Smooth muscle cell (in vitro differentiated cells): Measurements from ENCODE around the gene URB1. TPM values are rescaled to one million over a fixed set of nuclear protein-coding genes. Genes with fewer than 3 reads are reported as not detected.
A peak's percentile ranks its signal among the peaks of the same experiment; 100 is the strongest.

Source experiments
- DNase-seq: peaks from one replicate; lab custom pipeline; 2025; ENCODE audit not compliant: unreplicated experiment; lab: John Stamatoyannopoulos, UW
- H2AFZ ChIP-seq: fragments of 200-600 bp; sonication (generic); 2 replicates; pipeline ENCODE4 v1.6.0; 2016; ENCODE audit warnings: antibody characterized with exemption, low read depth, mild to moderate bottlenecking
- H3F3A ChIP-seq: fragments of 200-600 bp; sonication (generic); 2 replicates; pipeline ENCODE4 v1.6.0; 2017; ENCODE audit warnings: antibody characterized with exemption, low read depth
- H3K27ac ChIP-seq: fragments of 200-600 bp; sonication (generic); 2 replicates; pipeline ENCODE4 v1.5.1; 2016; ENCODE audit warnings: low read depth, mild to moderate bottlenecking
- H3K27me3 ChIP-seq: fragments of 200-600 bp; sonication (generic); 2 replicates; pipeline ENCODE4 v1.6.1; 2016; ENCODE audit warnings: low read depth, mild to moderate bottlenecking
- H3K36me3 ChIP-seq: fragments of 200-600 bp; sonication (generic); 2 replicates; pipeline ENCODE4 v1.5.1; 2016; ENCODE audit warnings: low read depth
- H3K4me1 ChIP-seq: fragments of 200-600 bp; sonication (generic); 2 replicates; pipeline ENCODE4 v1.5.1; 2016; ENCODE audit warnings: low read depth
- H3K4me2 ChIP-seq: fragments of 200-600 bp; sonication (generic); 2 replicates; pipeline ENCODE4 v1.6.0; 2016; ENCODE audit warnings: mild to moderate bottlenecking
- H3K4me3 ChIP-seq: fragments of 200-600 bp; sonication (generic); 2 replicates; pipeline ENCODE4 v1.5.1; 2016; ENCODE audit warnings: mild to moderate bottlenecking
- H3K79me2 ChIP-seq: fragments of 200-600 bp; sonication (generic); 2 replicates; pipeline ENCODE4 v1.6.0; 2016; ENCODE audit warnings: low read depth, mild to moderate bottlenecking
- H3K9ac ChIP-seq: fragments of 200-600 bp; sonication (generic); 2 replicates; pipeline ENCODE4 v1.6.0; 2016; ENCODE audit warnings: low read depth
- H3K9me3 ChIP-seq: fragments of 200-600 bp; sonication (generic); replicated peaks from 2 replicates; pipeline ENCODE4 v1.5.1; 2016; ENCODE audit warnings: low read depth
- H4K20me1 ChIP-seq: fragments of 200-600 bp; sonication (generic); 2 replicates; pipeline ENCODE4 v1.6.0; 2016; ENCODE audit warnings: low read depth
- WGBS: methylation state at CpG from one replicate; pipeline ENCODE4 v1.1.7; 2016; ENCODE audit warnings: low lambda C conversion rate; 5-methylcytosine and 5-hydroxymethylcytosine counted together
- polyA plus RNA-seq: library from polyadenylated mRNA; unstranded; fragments of >200 nt; fragmentation: Nextera tagmentation; extraction: Ambion mirVana; gene quantifications from 2 replicates; pipeline ENCODE4 v1.2.1, GENCODE V29; 2016
- total RNA-seq: library from RNA; depleted of rRNA; stranded (reverse); fragments of >200 nt; gene quantifications from 2 replicates; pipeline ENCODE4 v1.2.3, GENCODE V29; 2014
- TF ChIP-seq, protein P1 (sequence below): fragments of 200-600 bp; sonication (generic); IDR thresholded peaks from 2 replicates; pipeline ENCODE4 v1.5.1; 2017; ENCODE audit warnings: borderline replicate concordance, mild to moderate bottlenecking, antibody characterized with exemption; ENCODE audit not compliant: insufficient read depth, poor library complexity, severe bottlenecking

Gene URB1
- total and polyA plus RNA-seq, 2 experiments from 2014 or later = 2.8 to 6.2 TPM

DNA sequence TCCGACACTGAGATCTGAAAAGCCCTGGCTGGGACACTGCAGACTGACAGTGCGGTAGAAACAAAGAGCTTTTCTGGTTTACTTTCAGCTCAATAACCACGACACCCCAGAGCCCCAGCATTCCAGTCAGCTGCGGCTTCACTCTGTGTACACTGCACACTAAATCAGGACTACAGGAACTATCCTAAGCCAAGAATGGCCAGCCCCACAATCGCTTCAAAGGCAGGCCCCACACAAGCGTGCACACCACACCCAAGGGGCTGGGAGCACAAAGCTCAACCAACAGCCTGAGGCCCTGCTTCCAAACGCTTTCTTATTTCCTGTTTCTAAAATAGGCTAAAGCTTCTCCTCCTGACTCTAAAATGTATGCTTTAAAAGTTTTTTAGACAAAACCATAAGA, 28.4 kb downstream of the URB1 start:
- no peaks in the 10 kb centered on the region for H4K20me1 ChIP-seq
- no peaks in the 10 kb centered on the region for H3F3A ChIP-seq
- no peaks in the 10 kb centered on the region for H3K79me2 ChIP-seq
- H3K4me1 ChIP-seq = no peaks in the 10 kb centered on the region
- H2AFZ ChIP-seq = no peak overlapping the region
- H3K36me3 ChIP-seq = peaks cover 21% of the 10 kb centered on the region
- whole genome bisulfite sequencing = 88% methylated on average over 7 of the region's 7 CpGs
- H3K27ac ChIP-seq = no peak overlapping the region
- no peak overlapping the region for H3K4me2 ChIP-seq
- DNase-seq = no peak
- H3K9me3 ChIP-seq = no peaks in the 10 kb centered on the region
- TF ChIP-seq, protein P1, sequence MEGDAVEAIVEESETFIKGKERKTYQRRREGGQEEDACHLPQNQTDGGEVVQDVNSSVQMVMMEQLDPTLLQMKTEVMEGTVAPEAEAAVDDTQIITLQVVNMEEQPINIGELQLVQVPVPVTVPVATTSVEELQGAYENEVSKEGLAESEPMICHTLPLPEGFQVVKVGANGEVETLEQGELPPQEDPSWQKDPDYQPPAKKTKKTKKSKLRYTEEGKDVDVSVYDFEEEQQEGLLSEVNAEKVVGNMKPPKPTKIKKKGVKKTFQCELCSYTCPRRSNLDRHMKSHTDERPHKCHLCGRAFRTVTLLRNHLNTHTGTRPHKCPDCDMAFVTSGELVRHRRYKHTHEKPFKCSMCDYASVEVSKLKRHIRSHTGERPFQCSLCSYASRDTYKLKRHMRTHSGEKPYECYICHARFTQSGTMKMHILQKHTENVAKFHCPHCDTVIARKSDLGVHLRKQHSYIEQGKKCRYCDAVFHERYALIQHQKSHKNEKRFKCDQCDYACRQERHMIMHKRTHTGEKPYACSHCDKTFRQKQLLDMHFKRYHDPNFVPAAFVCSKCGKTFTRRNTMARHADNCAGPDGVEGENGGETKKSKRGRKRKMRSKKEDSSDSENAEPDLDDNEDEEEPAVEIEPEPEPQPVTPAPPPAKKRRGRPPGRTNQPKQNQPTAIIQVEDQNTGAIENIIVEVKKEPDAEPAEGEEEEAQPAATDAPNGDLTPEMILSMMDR = no peak
- no peak overlapping the region for H3K9ac ChIP-seq
- no peak overlapping the region for H3K4me3 ChIP-seq
- no peaks in the 10 kb centered on the region for H3K27me3 ChIP-seq

DNA sequence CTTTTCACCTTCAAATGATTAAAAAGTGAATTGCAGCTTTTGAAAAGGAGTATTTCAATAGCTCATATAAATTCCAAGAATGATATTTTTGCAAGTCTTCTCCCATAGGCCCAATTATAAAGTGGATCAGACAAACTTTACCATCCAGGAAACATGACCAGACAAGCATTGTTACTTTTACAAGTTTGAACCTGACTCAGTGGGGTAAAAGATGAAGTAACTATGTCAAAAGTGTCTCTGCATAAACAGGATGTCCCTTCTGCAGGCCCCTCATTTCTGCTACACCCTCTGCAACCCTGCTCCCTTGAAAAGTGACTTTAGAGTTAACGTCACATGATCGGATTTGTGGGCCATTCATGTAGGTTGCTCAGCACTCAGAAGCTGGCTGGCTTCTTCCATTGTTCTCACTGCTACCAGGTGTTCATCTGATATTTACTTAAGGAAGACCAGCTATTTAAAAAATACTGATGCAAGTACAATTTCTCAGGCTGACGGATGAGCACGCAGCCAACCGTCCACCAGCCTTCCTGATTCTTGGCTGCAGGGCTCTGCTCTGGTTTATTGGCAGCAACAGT, 32.3 kb downstream of the URB1 start:
- no peak overlapping the region for H3K4me2 ChIP-seq
- 94% methylated on average over 5 of the region's 5 CpGs for WGBS
- no peak overlapping the region for H2AFZ ChIP-seq
- TF ChIP-seq, protein P1 = no peak
- H4K20me1 ChIP-seq = no peaks in the 10 kb centered on the region
- H3K79me2 ChIP-seq = no peaks in the 10 kb centered on the region
- H3F3A ChIP-seq = no peaks in the 10 kb centered on the region
- no peaks in the 10 kb centered on the region for H3K4me1 ChIP-seq
- H3K4me3 ChIP-seq = no peak overlapping the region
- no peaks in the 10 kb centered on the region for H3K9me3 ChIP-seq
- no peak for DNase-seq
- peaks cover 10% of the 10 kb centered on the region for H3K36me3 ChIP-seq
- H3K9ac ChIP-seq = no peak overlapping the region
- H3K27ac ChIP-seq = no peak overlapping the region
- no peaks in the 10 kb centered on the region for H3K27me3 ChIP-seq

DNA sequence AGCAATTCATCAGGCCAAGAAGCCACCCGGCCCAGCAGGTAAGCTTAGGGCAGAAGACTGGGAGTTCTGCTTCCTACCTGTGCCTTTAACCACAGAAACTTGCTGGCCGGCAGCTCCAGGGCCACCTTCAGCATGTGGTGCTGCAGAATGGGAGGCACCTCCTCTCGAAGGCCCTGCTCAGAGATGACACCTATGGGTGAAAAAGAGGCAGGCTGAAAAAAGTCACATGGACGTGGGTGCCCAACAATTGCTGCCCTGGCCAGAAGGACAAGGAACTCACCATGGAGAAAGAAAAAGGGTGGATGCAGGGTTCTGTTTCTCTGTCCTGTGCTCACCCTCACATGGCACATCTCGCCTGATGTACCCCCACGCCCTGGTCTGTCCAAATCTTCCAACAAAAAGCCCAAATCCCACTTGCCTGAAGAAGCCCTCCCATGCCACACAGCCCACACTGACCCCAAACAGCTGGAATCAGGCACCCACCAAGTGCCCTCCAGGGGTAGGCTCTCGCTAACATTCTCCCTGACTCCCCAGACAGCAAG, 33.0 kb downstream of the URB1 start:
- Histone ChIP-seq H3K9me3 (no peaks in the 10 kb centered on the region), H3K4me1 (no peaks in the 10 kb centered on the region), H3K79me2 (no peaks in the 10 kb centered on the region), H3K4me2 (no peak overlapping the region), H3K36me3 (peaks cover 11% of the 10 kb centered on the region), H3K27me3 (no peaks in the 10 kb centered on the region), H2AFZ (no peak overlapping the region), H3K4me3 (no peak overlapping the region), H3F3A (no peaks in the 10 kb centered on the region), H3K27ac (no peak overlapping the region), H4K20me1 (no peaks in the 10 kb centered on the region), H3K9ac (no peak overlapping the region)
- TF ChIP-seq, protein P1 = peak; percentile 11
- 91% methylated on average over 7 of the region's 7 CpGs for WGBS
- no peak for DNase-seq

DNA sequence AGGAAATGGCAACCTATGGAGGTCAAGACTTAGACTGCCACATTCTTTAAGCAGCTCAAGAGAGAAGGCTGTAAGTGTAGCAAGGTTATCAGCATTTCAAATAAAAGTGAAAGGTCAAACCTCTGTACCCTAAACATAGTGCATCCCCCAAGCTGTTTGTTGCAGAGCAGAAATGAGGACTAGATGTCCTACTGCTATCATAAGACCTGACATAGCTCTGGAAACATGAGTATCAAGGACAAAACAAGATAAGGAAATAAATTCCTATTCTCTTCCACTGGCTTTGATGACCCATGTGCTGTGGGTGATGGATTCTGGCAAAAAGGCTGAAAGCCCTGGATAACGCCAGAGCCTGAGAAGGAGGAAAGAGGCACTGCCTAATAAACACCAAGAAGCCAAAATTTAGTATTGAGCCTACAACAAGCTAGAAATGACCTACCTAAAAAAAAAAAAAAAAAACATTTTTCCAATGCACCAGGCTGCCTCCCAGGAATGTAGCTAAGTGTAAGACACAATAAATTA, 35.9 kb downstream of the URB1 start:
- H4K20me1 ChIP-seq = no peaks in the 10 kb centered on the region
- DNase-seq = no peak
- no peaks in the 10 kb centered on the region for H3K4me1 ChIP-seq
- TF ChIP-seq, protein P1 = no peak
- no peak overlapping the region for H3K4me3 ChIP-seq
- no peaks in the 10 kb centered on the region for H3K79me2 ChIP-seq
- peaks cover 20% of the 10 kb centered on the region for H3K36me3 ChIP-seq
- no peaks in the 10 kb centered on the region for H3F3A ChIP-seq
- H3K27ac ChIP-seq = no peak overlapping the region
- H3K27me3 ChIP-seq = no peaks in the 10 kb centered on the region
- WGBS = 100% methylated on average over 1 of the region's 1 CpG
- no peaks in the 10 kb centered on the region for H3K9me3 ChIP-seq
- H3K9ac ChIP-seq = no peak overlapping the region
- no peak overlapping the region for H2AFZ ChIP-seq
- H3K4me2 ChIP-seq = no peak overlapping the region
